Measurements from ENCODE around the gene DHTKD1.

Gene DHTKD1

GRCh38 chr10:12051241-12051640 lies 17.5 kb upstream of the DHTKD1 start:
- Histone ChIP-seq H3K9me3 (ENCODE audit: control insufficient read depth, insufficient read depth, low read depth, low read length) (no peaks in the 10 kb centered on the region), H3K4me1 (ENCODE audit: control insufficient read depth, insufficient read depth, low read length) (no peaks in the 10 kb centered on the region; the same call in 1 of the 2 replicates), H3K36me3 (ENCODE audit: control insufficient read depth in 2 of 2, insufficient read depth in 1 of 2, low read length in 2 of 2) (no peaks in the 10 kb centered on the region; a peak in 1 of 3 replicates), H3K4me3 (ENCODE audit: low read depth, low read length) (no peak overlapping the region), H3K27ac (ENCODE audit: extremely low read depth, low read depth, low read length) (no peak overlapping the region)
- TF ChIP-seq KLF8 (tag by site-specific recombination; IDR thresholded peaks at IDR 0.05) = no peak
- TF ChIP-seq ZNF248 (tag by site-specific recombination; IDR thresholded peaks at IDR 0.05) = no peak
- TF ChIP-seq, protein P1, sequence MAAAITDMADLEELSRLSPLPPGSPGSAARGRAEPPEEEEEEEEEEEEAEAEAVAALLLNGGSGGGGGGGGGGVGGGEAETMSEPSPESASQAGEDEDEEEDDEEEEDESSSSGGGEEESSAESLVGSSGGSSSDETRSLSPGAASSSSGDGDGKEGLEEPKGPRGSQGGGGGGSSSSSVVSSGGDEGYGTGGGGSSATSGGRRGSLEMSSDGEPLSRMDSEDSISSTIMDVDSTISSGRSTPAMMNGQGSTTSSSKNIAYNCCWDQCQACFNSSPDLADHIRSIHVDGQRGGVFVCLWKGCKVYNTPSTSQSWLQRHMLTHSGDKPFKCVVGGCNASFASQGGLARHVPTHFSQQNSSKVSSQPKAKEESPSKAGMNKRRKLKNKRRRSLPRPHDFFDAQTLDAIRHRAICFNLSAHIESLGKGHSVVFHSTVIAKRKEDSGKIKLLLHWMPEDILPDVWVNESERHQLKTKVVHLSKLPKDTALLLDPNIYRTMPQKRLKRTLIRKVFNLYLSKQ (tag by site-specific recombination; IDR thresholded peaks at IDR 0.05; ENCODE audit: borderline replicate concordance) = no peak
- TF ChIP-seq ZNF580 (tag by site-specific recombination; IDR thresholded peaks at IDR 0.05) = no peak
- no peak for TF ChIP-seq KLF17 (tag by site-specific recombination; IDR thresholded peaks at IDR 0.05)
- no peak for TF ChIP-seq ZNF544 (tag by site-specific recombination; IDR thresholded peaks at IDR 0.05)
- no peak for TF ChIP-seq ZNF530 (tag by site-specific recombination; IDR thresholded peaks at IDR 0.05; ENCODE audit: low read depth)
- TF ChIP-seq TSHZ1 (tag by site-specific recombination; IDR thresholded peaks at IDR 0.05; ENCODE audit: borderline replicate concordance) = no peak
- TF ChIP-seq ZNF423 (tag by site-specific recombination; IDR thresholded peaks at IDR 0.05) = no peak
- no peak for TF ChIP-seq ZXDB (tag by site-specific recombination; IDR thresholded peaks at IDR 0.05)
- TF ChIP-seq ZNF621 (tag by site-specific recombination; IDR thresholded peaks at IDR 0.05) = no peak
- TF ChIP-seq ZNF626 (tag by site-specific recombination; IDR thresholded peaks at IDR 0.05) = no peak
- TF ChIP-seq ZNF184 (tag by site-specific recombination; IDR thresholded peaks at IDR 0.05) = no peak
- no peak for TF ChIP-seq ZNF391 (tag by site-specific recombination; IDR thresholded peaks at IDR 0.05; ENCODE audit: borderline replicate concordance, low read depth)
- TF ChIP-seq, protein P2, sequence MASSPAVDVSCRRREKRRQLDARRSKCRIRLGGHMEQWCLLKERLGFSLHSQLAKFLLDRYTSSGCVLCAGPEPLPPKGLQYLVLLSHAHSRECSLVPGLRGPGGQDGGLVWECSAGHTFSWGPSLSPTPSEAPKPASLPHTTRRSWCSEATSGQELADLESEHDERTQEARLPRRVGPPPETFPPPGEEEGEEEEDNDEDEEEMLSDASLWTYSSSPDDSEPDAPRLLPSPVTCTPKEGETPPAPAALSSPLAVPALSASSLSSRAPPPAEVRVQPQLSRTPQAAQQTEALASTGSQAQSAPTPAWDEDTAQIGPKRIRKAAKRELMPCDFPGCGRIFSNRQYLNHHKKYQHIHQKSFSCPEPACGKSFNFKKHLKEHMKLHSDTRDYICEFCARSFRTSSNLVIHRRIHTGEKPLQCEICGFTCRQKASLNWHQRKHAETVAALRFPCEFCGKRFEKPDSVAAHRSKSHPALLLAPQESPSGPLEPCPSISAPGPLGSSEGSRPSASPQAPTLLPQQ (tag by site-specific recombination; IDR thresholded peaks at IDR 0.05) = no peak
- TF ChIP-seq PRDM2 (tag by site-specific recombination; IDR thresholded peaks at IDR 0.05; ENCODE audit: borderline replicate concordance) = no peak
- ChIA-PET POLR2A (no interaction called here), CTCF (interaction anchor here (0.8 to 1.2 kb wide), 2 partner anchors 55 to 269 kb away, joined by 3 to 5 read pairs; no protein-coding TSS in a partner anchor)
